Hair follicular keratinocyte (primary cell): ENCODE data around the gene UBQLNL. TPM values are rescaled to one million over a fixed set of nuclear protein-coding genes. Genes with fewer than 3 reads are reported as not detected.

Experiments
- total RNA-seq: library from RNA; depleted of rRNA; stranded (reverse); fragments of >200 nt; gene quantifications from 2 replicates; pipeline ENCODE4 v1.2.3, GENCODE V29; 2015

Gene UBQLNL, protein sequence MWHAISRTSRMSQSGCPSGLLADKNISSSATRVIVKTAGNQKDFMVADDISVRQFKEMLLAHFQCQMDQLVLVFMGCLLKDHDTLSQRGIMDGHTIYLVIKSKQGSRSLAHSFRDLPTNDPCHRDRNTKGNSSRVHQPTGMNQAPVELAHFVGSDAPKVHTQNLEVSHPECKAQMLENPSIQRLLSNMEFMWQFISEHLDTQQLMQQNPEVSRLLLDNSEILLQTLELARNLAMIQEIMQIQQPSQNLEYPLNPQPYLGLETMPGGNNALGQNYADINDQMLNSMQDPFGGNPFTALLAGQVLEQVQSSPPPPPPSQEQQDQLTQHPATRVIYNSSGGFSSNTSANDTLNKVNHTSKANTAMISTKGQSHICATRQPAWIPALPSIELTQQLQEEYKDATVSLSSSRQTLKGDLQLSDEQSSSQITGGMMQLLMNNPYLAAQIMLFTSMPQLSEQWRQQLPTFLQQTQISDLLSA
- not detected in 2 replicates for total RNA-seq

DNA sequence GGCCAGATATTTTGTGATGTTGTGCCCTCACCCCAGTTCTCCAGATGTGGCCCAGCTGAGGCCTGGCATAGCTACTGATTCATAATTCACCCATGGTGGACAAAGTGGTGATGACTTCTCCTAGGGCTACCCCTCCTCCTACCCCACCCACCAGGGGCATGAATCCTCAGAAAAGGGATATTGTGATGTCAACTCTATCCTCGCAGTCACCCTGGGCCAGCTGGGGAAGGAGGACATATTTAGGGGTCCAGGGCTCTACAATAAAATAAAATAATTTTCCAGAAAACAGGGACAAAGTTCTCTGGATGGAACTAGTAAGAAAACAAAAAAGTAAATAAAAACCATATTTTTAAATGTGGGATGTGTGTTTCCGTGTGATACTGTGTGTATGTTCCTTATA is at the start of gene UBQLNL:
TSS of gene UBQLNL (minus strand) at position 101 of the 400 bp plus-strand sequence. CDS start 258 bp downstream, outside the sequence.

DNA sequence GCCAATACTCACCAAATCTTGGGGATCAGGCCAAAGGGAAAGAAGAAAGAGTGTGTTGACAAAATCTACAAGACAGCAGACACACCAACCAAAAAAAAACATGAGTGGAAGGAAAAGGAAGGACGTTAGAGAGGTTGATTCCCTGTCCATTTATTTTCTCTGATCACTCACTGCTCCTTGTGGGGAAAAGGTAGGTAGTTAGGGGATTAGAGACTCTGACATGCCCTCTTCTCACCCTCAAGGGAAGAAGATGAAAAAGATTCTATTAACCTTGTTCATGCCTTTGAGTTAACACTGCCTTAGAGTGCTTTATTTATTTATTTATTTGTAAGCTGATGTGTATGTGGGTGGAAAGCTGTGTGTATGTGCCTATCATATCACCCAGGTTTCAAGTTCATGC is 31.9 kb upstream of the UBQLNL start, which contains the start of gene OR52H1:
TSS of gene OR52H1 (minus strand) at position 101 of the 400 bp plus-strand sequence. CDS start 3,035 bp downstream, outside the sequence.

DNA sequence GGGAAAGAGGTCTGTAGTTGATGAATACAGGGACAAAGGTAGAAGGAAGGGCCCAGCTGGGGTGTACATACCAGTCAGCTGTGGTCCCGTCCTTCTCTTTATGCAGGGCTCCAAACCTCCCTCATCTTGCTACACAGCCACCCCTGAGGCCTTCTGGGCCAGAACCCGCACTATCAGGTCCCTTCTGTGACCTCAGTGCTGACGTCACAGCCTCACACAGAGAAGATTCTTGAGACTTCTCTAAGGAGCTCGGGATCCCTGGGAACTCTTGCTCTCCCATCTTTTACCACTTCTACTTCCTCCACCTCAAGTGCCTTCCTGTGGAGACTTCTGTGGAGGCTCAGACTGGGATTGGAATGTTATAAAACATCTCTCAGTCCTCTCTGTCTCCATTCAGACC is 6.7 kb downstream of the UBQLNL start, which contains the start of gene UBQLN3:
TSS of gene UBQLN3 (minus strand) at position 155 of the 400 bp plus-strand sequence. CDS start 399 bp downstream, outside the sequence.

DNA sequence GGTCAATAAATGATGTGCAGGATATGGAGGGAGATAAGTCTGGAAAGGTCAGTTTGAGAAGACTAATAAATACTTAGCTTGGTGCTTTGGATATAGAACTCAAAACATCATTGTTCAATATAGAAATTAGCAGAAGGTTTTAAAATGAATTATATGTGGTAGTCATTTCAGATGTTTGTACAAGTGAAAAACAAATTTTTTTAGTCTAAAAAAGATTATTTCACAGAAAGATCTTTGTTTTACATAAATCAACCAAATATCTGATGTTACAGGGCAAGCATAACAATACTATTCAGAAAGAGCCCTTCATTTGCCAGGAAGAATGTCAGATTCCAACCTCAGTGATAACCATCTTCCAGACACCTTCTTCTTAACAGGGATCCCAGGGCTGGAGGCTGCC is 28.1 kb downstream of the UBQLNL start, which contains the start of gene OR52D1:
TSS of gene OR52D1 (plus strand) at position 301 of the 400 bp plus-strand sequence. CDS start at position 323, 22 bp downstream.

Other genes starting within 250 kb of the UBQLNL start
- not detected in 2 replicates for gene HBE1, start 246.8 kb downstream of the UBQLNL start, total RNA-seq
- gene OR51B4, start 214.8 kb downstream of the UBQLNL start, total RNA-seq = not detected in 2 replicates
- gene OR51B2, start 192.4 kb downstream of the UBQLNL start, total RNA-seq = not detected in 2 replicates
- not detected in 2 replicates for gene OR51B5, start 173.2 kb downstream of the UBQLNL start, total RNA-seq
- not detected in 2 replicates for gene OR51B6, start 165.2 kb downstream of the UBQLNL start, total RNA-seq
- not detected in 2 replicates for gene OR51M1, start 132.9 kb downstream of the UBQLNL start, total RNA-seq
- gene OR51Q1, start 94.6 kb downstream of the UBQLNL start, total RNA-seq = not detected in 2 replicates
- gene OR51I1, start 75.2 kb downstream of the UBQLNL start, total RNA-seq = not detected in 2 replicates
- not detected in 2 replicates for gene OR51I2, start 67.4 kb downstream of the UBQLNL start, total RNA-seq
- not detected in 2 replicates for gene OR52D1, start 28.0 kb downstream of the UBQLNL start, total RNA-seq
- not detected in 2 replicates for gene UBQLN3, start 6.7 kb downstream of the UBQLNL start, total RNA-seq
- gene OR52H1, start 31.8 kb upstream of the UBQLNL start, total RNA-seq = not detected in 2 replicates
- gene OR52B6, start 64.2 kb upstream of the UBQLNL start, total RNA-seq = not detected in 2 replicates
- gene TRIM6, start 79.9 kb upstream of the UBQLNL start, total RNA-seq = 2.7 and 2.8 TPM in 2 replicates
- gene TRIM34, start 108.3 kb upstream of the UBQLNL start, total RNA-seq = 4.9 and 6.5 TPM in 2 replicates
- gene TRIM5, start 168.4 kb upstream of the UBQLNL start, total RNA-seq = 27.4 and 31.2 TPM in 2 replicates
- gene TRIM22, start 173.1 kb upstream of the UBQLNL start, total RNA-seq = 18.9 and 41.5 TPM in 2 replicates
- not detected in 2 replicates for gene OR56B1, start 219.7 kb upstream of the UBQLNL start, total RNA-seq
- not detected in 2 replicates for gene OR52N4, start 237.5 kb upstream of the UBQLNL start, total RNA-seq